Measurements from ENCODE around the gene DENND1B.

GRCh38 chr1:197638316-197638715 is 137.0 kb downstream of the DENND1B start:
- TF ChIP-seq YY1 (IDR thresholded peaks at IDR 0.05) (no peak), CTCF (IDR thresholded peaks at IDR 0.05; ENCODE audit: low read depth, low read length, missing input control) (no peak), REST (IDR thresholded peaks at IDR 0.05) (no peak), ATF3 (IDR thresholded peaks at IDR 0.05) (no peak), TAF1 (conservative IDR thresholded peaks at IDR 0.05) (no peak), GABPA (IDR thresholded peaks at IDR 0.05 in 1 of 2, conservative IDR thresholded peaks at IDR 0.05 in 1 of 2) (no peak), SP1 (IDR thresholded peaks at IDR 0.05) (no peak), RXRA (IDR thresholded peaks at IDR 0.05) (no peak), ZBTB33 (IDR thresholded peaks at IDR 0.05) (no peak), RAD21 (IDR thresholded peaks at IDR 0.05) (no peak), HNF4G (IDR thresholded peaks at IDR 0.05) (no peak), JUND (IDR thresholded peaks at IDR 0.05) (no peak), HNF4A (conservative IDR thresholded peaks at IDR 0.05) (no peak), MAX (IDR thresholded peaks at IDR 0.05) (no peak)

Measured in liver (tissue), 3 donors.